HFF-Myc (cell line): ENCODE results near the gene ALOX12.
"Not testable (repeated sequence)": the region's sequence is repeated elsewhere in the genome, so short reads cannot be mapped to it uniquely, and the experiment has no call there.

Experiments used
- DNase-seq: peaks from one replicate; pipeline ENCODE4 v3.0.0-alpha.2; 2011; ENCODE audit warnings: low read depth; ENCODE audit errors: extremely low read depth
- H3K4me3 ChIP-seq: replicated peaks from 2 replicates; pipeline ENCODE4 v1.5.1; 2011; ENCODE audit warnings: low read depth, mild to moderate bottlenecking, control low read depth, low read length
- CTCF ChIP-seq: IDR thresholded peaks from 2 replicates; pipeline ENCODE4 v1.5.1; 2012; ENCODE audit warnings: mild to moderate bottlenecking, low read depth, low read length, control low read depth; ENCODE audit errors: missing control alignments

Gene ALOX12

GRCh38 chr17:7046127-7046724 lies 50.4 kb downstream of the ALOX12 start:
- no peak for TF ChIP-seq CTCF
- no peak overlapping the region for H3K4me3 ChIP-seq

GRCh38 chr17:7046725-7047397 lies 51.0 kb downstream of the ALOX12 start:
- not testable (repeated sequence) for H3K4me3 ChIP-seq, DNase-seq

More at GRCh38 chr17:7046127-7046724, 50.4 kb downstream of the ALOX12 start:
- DNase-seq: no peak

GRCh38 chr17:7047566-7047965 lies 51.7 kb downstream of the ALOX12 start:
- no peak for DNase-seq
- H3K4me3 ChIP-seq: no peak overlapping the region
- no peak for TF ChIP-seq CTCF

GRCh38 chr17:7048968-7049367 lies 53.1 kb downstream of the ALOX12 start:
- no peak for DNase-seq
- H3K4me3 ChIP-seq: no peak overlapping the region
- no peak for TF ChIP-seq CTCF

GRCh38 chr17:7050583-7050982 lies 54.7 kb downstream of the ALOX12 start:
- H3K4me3 ChIP-seq, DNase-seq: not testable (repeated sequence)

GRCh38 chr17:7056386-7056785 lies 60.5 kb downstream of the ALOX12 start:
- TF ChIP-seq CTCF: no peak
- no peak overlapping the region for H3K4me3 ChIP-seq
- no peak for DNase-seq

GRCh38 chr17:7058831-7059447 lies 63.1 kb downstream of the ALOX12 start:
- H3K4me3 ChIP-seq: no peak overlapping the region
- no peak for TF ChIP-seq CTCF
- no peak for DNase-seq
